Neural cell (in vitro differentiated cells): ENCODE measurements around the gene OCIAD1.

Experiments
- CTCF ChIP-seq: fragments of 450-650 bp; IDR thresholded peaks from 2 replicates; pipeline ENCODE4 v1.5.1; 2014; ENCODE audit warnings: antibody characterized with exemption, mild to moderate bottlenecking, moderate library complexity; ENCODE audit not compliant: poor library complexity, severe bottlenecking
- MXI1 ChIP-seq: fragments of 450-650 bp; conservative IDR thresholded peaks from 2 replicates; pipeline ENCODE4 v1.6.1; 2014; ENCODE audit warnings: antibody characterized with exemption, mild to moderate bottlenecking; ENCODE audit not compliant: poor library complexity, severe bottlenecking
- POLR2AphosphoS5 ChIP-seq: IDR thresholded peaks from 2 replicates; pipeline ENCODE4 v1.6.1; 2012

GRCh38 chr4:48791313-48791712 is 39.6 kb upstream of the OCIAD1 start:
- TF ChIP-seq POLR2AphosphoS5 (no peak), CTCF (no peak), MXI1 (no peak)
